ENCODE measurements around the gene RPS29. TPM values are rescaled to one million over a fixed set of nuclear protein-coding genes. Genes with fewer than 3 reads are reported as not detected.

RPS29 gene
- total RNA-seq, 1 donor from 2014 or later: 3,259 TPM

- no peak overlapping the region for H3K27ac Mint-ChIP-seq
- H3K27me3 Mint-ChIP-seq: no peaks in the 10 kb centered on the region
- no peak overlapping the region for H3K4me3 Mint-ChIP-seq
Observed at GRCh38 chr14:49574038-49574437, 12.1 kb downstream of the RPS29 start.

GRCh38 chr14:49569281-49569680, 16.9 kb downstream of the RPS29 start:
- H3K4me1 Mint-ChIP-seq: no peaks in the 10 kb centered on the region
- H3K9me3 Mint-ChIP-seq: peaks cover 2% of the 10 kb centered on the region
- no peak for TF ChIP-seq CTCF (IDR thresholded peaks at IDR 0.05)
- no peaks in the 10 kb centered on the region for H3K27me3 Mint-ChIP-seq
- H3K4me3 Mint-ChIP-seq: no peak overlapping the region
- no peak for ATAC-seq (ENCODE audit: low read depth)
- no peak overlapping the region for H3K27ac Mint-ChIP-seq
- peaks cover 23% of the 10 kb centered on the region for H3K36me3 Mint-ChIP-seq (ENCODE audit: low read depth)
- ChIA-PET POLR2A (no interaction called here), CTCF (no interaction called here)
- DNase-seq: no peak
- intact Hi-C loops (cut with micrococcal nuclease): no loop called here

More at GRCh38 chr14:49574038-49574437, 12.1 kb downstream of the RPS29 start:
- TF ChIP-seq CTCF (IDR thresholded peaks at IDR 0.05): no peak
- Mint-ChIP-seq H3K4me1 (peaks cover 4% of the 10 kb centered on the region), H3K9me3 (peaks cover 2% of the 10 kb centered on the region), H3K36me3 (ENCODE audit: low read depth) (peaks cover 51% of the 10 kb centered on the region)
- DNase-seq (no peak), ATAC-seq (ENCODE audit: low read depth) (no peak)
- CTCF ChIA-PET: no interaction called here
- intact Hi-C loops (cut with micrococcal nuclease): no loop called here
- POLR2A ChIA-PET: interaction anchor here (0.5 to 1.0 kb wide), 2 partner anchors 12 to 27 kb away, joined by 3 to 5 read pairs; partner anchors contain the start of gene RPS29

GRCh38 chr14:49566714-49567113, 19.5 kb downstream of the RPS29 start:
- ChIA-PET CTCF (no interaction called here), POLR2A (no interaction called here)
- DNase-seq: no peak
- Mint-ChIP-seq H3K36me3 (ENCODE audit: low read depth) (peaks cover 11% of the 10 kb centered on the region), H3K4me1 (no peaks in the 10 kb centered on the region), H3K4me3 (no peak overlapping the region), H3K9me3 (peaks cover 2% of the 10 kb centered on the region), H3K27ac (no peak overlapping the region), H3K27me3 (no peaks in the 10 kb centered on the region)
- intact Hi-C loops (cut with micrococcal nuclease): no loop called here
- no peak for ATAC-seq (ENCODE audit: low read depth)
- TF ChIP-seq CTCF (IDR thresholded peaks at IDR 0.05): no peak

- H3K9me3 Mint-ChIP-seq: peaks cover 6% of the 10 kb centered on the region
- DNase-seq (no peak), ATAC-seq (ENCODE audit: low read depth) (no peak)
- intact Hi-C loops (cut with micrococcal nuclease): no loop called here
- H3K27ac Mint-ChIP-seq: no peak overlapping the region
- H3K27me3 Mint-ChIP-seq: no peaks in the 10 kb centered on the region
- CTCF ChIA-PET: no interaction called here
- no peak for TF ChIP-seq CTCF (IDR thresholded peaks at IDR 0.05)
- POLR2A ChIA-PET: no interaction called here
- peaks cover 7% of the 10 kb centered on the region for H3K4me1 Mint-ChIP-seq
- H3K36me3 Mint-ChIP-seq (ENCODE audit: low read depth): no peaks in the 10 kb centered on the region
- no peak overlapping the region for H3K4me3 Mint-ChIP-seq
Observed at GRCh38 chr14:49559979-49560768, 26.0 kb downstream of the RPS29 start.

- H3K27ac Mint-ChIP-seq: no peak overlapping the region
- H3K4me3 Mint-ChIP-seq: no peak overlapping the region
- no peaks in the 10 kb centered on the region for H3K36me3 Mint-ChIP-seq (ENCODE audit: low read depth)
- ATAC-seq (ENCODE audit: low read depth): no peak
- ChIA-PET POLR2A (no interaction called here), CTCF (interaction anchor here (1.0 kb wide), 1 partner anchor 33 kb away, joined by 3 read pairs; no protein-coding TSS in a partner anchor)
- intact Hi-C loops (cut with micrococcal nuclease): no loop called here
- H3K9me3 Mint-ChIP-seq: no peaks in the 10 kb centered on the region
- TF ChIP-seq CTCF (IDR thresholded peaks at IDR 0.05): no peak
- DNase-seq: no peak
- no peaks in the 10 kb centered on the region for H3K27me3 Mint-ChIP-seq
- peaks cover 4% of the 10 kb centered on the region for H3K4me1 Mint-ChIP-seq
Observed at GRCh38 chr14:49553892-49554291, 32.3 kb downstream of the RPS29 start.
